Central memory CD4-positive, alpha-beta T cell (primary cell): ENCODE data around the gene MTOR.

Experiments
- DNase-seq: peaks from one replicate; pipeline ENCODE4 v3.0.0; 2022

Gene MTOR

GRCh38 chr1:11059155-11059967 lies 203.0 kb downstream of the MTOR start:
- no peak for DNase-seq

GRCh38 chr1:11058595-11059154 lies 203.7 kb downstream of the MTOR start:
- DNase-seq: no peak

DNA sequence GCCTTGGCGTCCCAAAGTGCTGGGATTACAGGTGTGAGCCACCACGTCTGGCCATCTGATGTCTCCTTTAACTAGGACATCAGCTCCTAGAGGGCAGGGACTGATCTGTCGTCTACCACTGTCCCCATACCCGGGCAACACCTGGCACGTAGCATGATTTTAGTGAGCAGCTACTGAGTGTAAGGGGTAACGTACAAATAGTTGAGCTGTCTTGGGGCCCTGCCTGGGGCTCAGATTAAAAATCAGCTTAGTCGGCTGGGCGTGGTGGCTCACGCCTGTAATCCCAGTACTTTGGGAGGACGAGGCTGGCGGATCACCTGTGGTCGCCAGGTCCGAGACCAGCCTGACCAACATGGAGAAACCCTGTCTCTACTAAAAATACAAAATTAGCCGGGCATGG lies 204.3 kb downstream of the MTOR start:
- DNase-seq: no peak

DNA sequence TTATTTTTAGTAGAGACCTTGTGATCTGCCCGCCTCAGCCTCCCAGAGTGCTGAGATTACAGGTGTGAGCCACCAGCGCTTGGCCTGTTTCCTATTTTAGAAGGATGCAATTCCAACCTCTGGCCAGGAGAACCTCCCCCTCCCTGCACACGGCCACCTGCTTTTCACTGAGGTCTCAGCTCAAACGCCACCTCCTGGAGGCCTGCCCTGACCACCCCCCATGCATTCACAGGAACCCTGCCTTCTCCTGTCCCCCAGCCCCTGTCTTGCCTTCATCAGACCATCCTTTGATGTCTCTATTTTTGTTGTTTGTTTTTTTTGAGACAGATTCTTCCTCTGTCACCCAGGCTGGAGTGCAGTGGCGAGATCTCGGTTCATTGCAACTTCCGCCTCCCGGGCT lies 204.9 kb downstream of the MTOR start:
- no peak for DNase-seq
